Neural progenitor cell (in vitro differentiated cells): ENCODE measurements around the gene DOCK3.

Source experiments
- CTCF ChIP-seq: fragments of 200-600 bp; sonication (generic); IDR thresholded peaks from 2 replicates; pipeline ENCODE4 v1.5.1; 2017; ENCODE audit warnings: antibody characterized with exemption, mild to moderate bottlenecking
- EZH2phosphoT487 ChIP-seq: fragments of 200-600 bp; sonication (generic); IDR thresholded peaks from 2 replicates; pipeline ENCODE4 v1.6.1; 2017; ENCODE audit warnings: antibody characterized with exemption

GRCh38 chr3:50637945-50638344 is 36.8 kb upstream of the DOCK3 start:
- TF ChIP-seq CTCF: no peak
- no peak for TF ChIP-seq EZH2phosphoT487
